DMS153 (cell line): ENCODE data around the gene UTF1.
"Not testable (repeated sequence)": the region's sequence is repeated elsewhere in the genome, so short reads cannot be mapped to it uniquely, and the experiment has no call there.

Source experiments
- DNase-seq: peaks from one replicate; lab custom pipeline; 2025; lab: John Stamatoyannopoulos, UW

The UTF1 gene

DNA sequence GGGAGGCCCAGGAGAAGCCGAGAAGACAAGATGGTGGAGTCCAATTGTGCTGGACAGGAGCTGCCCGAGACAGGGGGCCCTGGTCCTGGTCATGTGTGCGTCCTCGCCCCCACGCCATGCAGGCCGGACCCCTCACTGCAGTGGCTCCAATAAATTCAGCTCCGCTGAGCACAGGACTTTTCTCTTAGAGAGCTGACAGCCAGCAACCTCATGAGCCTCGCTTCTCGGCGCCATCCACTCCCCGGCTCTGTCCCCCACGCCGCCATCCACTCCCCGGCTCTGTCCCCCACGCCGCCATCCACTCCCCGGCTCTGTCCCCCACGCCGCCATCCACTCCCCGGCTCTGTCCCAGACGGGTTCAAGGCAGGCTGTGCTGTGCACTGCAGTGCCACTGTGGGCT is 2.8 kb upstream of the UTF1 start:
- no peak for DNase-seq

DNA sequence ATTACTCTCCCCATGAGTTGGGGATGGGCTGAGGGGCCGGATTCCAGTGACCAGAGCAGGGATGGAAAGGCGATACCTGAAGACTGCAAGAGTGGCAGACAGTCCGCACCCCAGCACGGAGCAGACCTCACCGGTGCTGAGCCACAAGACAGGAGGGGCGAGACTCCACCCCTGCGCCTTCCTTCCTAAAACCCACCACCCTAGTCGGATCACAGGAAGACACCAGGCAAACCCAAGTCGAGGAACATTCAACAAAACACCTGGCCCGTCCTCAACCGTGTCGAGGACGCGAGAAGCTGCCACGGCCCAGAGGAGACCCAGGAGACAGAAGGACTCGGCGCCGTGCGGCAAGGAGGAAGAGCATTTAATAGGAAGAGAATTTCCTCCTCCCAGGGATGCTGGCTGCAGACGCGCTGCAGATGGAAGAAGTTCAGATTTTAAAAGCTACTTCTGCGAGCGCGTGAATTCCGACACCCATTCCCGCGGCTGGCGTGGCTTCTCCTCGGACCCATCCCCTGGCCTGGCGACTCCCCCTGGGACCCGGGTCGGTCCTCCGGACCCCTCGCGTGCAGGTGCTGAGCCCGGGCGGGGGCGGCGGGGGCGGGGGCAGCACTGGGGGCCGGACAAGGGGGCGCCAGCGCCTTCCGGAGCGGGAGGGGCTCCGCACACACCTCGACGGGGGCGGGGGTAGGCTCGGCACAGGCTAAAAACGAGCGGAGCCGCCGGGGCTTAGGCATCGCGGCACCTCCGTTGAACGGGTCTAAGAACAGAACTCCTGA is 563 bp upstream of the UTF1 start:
- no peak for DNase-seq

DNA sequence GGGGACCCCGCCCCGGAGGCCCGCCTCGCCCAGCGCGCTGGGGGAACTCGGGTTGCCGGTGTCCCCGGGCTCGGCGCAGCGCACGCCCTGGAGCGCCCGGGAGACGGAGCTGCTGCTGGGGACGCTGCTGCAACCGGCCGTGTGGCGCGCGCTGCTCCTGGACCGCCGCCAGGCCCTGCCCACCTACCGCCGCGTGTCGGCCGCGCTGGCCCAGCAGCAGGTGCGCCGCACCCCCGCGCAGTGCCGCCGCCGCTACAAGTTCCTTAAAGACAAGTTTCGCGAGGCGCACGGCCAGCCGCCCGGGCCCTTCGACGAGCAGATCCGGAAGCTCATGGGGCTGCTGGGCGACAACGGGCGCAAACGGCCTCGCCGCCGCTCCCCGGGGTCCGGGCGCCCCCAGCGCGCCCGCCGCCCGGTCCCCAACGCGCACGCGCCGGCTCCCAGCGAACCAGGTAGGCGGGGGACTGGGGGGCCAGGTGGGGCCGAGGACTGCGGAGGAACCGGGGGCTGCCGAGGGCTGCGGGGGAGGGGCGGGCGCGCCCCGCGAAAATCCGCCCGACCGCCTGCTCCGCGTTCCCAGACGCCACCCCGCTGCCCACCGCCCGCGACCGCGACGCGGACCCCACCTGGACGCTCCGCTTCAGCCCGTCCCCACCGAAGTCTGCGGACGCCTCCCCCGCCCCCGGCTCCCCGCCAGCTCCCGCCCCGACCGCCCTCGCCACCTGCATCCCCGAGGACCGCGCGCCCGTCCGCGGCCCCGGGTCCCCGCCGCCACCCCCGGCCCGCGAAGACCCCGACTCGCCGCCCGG is 574 bp downstream of the UTF1 start:
- no peak for DNase-seq

DNA sequence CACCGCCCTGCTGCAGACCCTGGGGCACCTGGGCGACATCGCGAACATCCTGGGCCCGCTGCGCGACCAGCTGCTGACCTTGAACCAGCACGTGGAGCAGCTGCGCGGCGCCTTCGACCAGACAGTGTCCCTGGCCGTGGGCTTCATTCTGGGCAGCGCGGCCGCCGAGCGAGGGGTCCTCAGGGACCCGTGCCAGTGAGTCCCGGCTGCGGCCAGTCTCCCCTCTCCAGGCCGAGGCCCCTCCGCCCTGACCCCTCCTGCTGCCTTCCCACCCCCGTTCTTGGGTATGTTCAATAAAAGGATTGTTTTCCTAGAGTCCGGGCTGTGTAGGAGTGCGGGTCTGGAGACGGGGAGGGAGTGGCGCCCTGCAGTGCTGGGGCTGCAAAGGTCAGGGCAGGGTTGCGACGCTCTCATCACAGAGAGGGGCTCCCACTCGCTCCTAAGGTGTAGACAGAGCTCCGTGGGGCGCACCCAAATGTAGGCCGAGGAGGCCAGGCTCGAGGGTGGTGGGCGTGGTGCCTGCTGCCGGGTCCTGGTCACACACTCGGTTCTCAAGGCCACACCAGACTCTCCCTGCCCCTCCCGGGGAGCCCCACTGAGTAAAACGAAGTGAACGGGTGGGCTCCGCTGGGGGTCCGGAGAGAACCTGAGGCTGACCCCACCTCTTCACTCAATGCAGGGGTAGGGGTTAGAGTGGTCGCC is 1.4 kb downstream of the UTF1 start:
- no peak for DNase-seq

DNA sequence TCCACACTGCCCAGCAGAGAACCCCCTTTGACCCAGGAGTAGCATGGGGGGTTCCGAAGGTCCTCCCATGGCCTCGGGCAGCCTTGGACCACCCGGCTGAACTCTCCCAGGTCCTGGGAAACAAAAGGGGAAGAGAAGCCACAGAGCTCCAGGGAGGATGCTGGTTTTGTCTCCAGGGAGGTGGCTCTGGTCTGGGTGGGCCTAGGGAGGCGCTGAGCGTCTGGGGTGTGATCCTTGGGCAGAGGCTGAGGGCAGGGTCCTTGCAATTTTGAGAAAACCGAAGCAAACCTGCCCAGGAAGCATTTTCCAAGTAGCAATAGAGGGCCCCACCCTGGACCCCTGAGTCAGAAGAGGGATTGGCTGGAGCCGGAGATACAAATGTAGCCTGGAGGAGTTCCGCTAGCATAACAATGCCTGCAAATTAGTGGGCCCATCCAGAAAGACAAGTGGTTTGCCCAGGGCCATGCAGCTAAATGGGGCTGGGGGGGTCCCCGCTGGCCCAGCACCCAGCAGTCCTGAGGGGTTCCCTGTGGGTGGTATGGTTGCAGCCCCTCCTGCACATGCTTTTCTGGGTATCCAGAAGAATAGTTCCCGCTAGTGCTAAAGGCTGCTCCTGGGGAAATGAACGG is 2.0 kb downstream of the UTF1 start:
- DNase-seq = no peak

DNA sequence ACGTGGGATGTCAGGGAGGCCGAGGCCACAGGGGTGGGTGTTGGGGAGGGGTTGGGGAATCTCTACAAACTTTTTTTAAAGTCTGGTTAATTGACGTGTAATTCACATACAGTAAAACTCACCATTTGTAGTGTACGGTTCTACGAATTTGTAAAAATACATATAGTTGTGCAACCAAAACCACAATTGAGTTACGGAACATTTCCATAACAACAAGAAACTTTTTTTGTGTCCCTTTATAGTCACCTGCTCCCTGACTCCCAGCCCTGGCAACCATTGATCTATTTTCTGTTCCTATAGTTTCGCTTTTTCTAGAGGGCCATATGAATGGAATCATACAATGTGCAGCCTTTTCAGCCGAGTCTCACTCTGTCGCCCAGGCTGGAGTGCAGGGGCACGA is 4.8 kb downstream of the UTF1 start:
- not testable (repeated sequence) for DNase-seq

DNA sequence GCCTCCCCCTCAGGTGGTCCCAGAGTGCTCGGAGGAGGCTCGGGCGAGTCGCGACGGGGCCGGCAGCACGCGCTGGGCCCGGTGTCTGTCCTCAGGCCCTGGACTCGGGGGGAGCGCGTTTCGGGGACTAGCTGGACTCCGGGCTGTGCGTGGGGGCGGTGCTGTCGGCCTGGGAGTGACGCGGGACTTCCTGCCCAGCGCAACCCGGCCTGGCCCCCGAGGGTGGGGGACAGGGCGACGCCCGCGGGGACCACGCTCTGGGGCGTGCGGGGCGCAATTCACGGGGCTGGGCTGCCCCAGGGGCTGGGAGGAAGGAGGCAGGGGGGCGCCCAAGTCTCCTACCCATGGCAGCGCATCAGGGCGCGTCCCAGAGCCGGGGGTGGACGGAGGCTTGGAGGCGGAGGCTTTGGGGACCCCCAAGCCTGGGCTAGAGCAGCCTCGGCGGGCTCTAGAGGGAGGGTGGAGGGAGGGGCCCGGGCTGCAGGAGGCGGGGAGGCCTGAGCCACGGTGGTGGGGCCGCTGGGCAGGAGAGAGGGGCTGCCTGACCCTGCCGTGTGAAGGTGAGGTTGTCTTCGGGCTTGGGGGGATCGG is 5.3 kb downstream of the UTF1 start:
- no peak for DNase-seq

DNA sequence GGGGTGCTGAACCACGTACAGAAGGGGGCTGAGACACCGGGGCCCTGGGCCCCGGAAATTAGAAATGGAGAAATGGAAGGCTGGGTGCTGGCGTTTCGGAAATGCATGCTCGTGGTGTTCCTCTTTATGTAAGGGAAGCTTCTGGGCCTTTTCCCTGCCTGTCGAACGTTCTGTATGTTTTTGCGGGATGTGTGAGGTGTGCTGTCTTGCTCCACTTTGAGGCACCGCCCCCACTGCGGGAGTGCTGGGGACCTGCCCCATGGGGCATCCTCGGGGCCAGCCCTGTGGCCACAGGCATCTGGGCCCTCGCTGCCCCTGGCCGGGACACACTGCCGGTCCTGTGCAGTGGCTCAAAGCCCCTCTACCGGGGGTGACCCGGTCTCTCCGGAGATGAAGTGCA is 5.9 kb downstream of the UTF1 start:
- no peak for DNase-seq

DNA sequence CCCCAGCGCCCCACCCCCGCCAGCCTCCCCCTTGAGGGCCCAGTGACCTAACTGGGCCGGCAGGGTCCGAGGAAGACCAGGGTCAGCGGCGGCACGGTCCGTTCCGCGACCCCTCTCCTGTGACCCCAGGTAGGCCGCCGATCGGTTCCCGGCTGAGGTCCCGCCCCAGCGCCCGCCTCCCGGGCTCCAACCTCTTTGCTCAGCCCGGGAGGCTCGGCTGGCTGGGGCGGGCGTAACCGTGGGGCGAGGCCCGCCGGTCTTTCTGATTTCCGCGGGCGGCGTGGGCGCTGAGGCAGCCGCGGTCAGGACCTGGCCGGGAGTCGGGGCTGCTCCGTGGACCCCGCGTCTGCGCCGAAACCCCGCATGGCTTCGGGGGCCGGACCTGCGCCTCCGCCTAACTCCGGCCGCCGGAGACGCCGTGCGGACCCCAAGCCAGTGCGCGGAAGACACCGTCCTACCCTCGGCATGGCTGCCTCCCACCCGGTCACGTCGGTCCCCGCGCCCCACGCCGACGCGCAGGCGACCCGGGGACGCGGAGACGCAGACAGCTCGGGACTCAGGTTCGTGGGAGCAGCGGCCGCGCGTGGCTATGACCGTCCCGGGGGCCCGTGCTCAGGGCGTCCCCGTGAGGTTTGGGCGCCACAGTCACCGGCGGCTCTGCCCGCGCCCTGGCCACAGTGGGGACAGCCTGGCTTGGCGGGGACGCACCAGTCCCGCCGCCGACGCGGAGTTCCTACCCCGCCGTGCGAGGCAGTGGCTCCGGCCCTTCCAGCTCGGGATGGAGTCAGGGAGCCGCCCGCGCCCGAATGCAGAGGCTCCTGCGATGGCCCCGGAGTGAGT is 6.6 kb downstream of the UTF1 start:
- DNase-seq = no peak

DNA sequence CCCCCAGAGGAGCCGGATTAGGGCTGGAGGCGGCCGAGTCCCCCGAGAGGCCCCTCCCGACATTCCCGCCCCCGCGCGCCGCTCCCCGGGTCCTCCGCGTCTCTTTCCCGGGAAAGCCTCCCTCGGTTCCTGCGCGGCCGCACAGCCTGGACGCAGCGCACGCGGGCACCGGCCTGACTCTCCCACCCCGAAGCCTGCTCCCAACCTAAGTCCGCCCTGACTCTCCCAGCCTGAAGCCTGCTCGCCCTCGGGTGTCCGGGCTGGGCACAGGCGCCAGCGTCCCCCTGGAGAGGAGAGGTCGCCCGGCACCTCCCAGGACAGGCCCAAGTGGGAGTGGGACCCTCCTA is 7.2 kb downstream of the UTF1 start:
- no peak for DNase-seq

DNA sequence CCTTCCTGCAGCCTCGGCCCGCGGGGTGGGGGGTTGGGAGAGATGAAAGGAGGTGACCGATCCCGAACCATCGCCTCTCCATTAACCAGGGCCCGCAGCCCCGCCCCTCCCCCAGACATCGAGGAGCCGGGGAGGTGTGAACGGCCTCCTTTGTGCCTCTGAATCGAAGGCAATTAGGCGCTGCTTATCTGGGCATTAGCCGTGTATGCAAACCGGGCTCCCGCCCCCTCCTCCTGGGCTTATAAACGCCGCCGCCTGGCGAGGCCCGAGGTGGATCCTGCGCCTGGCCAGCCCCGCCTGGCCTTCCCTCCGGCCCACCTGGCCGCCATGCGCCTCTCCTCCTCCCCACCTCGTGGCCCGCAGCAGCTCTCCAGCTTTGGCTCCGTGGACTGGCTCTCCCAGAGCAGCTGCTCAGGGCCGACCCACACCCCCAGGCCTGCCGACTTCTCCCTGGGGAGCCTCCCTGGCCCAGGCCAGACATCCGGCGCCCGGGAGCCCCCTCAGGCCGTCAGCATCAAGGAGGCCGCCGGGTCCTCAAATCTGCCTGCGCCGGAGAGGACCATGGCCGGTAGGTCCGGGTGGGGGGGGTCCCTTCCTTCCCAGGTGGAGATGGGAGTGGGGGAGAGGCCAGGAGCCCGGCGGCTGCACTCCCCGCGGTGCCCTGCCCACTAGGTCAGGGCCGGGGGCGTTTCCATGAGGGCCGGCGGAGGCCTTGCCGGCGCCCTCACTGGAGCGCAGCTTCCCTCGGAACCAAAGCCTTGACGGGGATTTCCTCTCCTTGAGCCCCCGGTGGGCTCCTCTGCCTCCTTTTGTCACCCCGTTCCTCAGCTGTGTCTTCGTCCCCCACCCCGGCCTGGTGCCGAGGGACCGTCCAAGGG is 7.8 kb downstream of the UTF1 start, which contains the start of gene VENTX:
VENTX (plus strand) TSS at position 268 of the 878 bp plus-strand sequence; CDS start at position 328, 60 bp downstream.
- DNase-seq = no peak

DNA sequence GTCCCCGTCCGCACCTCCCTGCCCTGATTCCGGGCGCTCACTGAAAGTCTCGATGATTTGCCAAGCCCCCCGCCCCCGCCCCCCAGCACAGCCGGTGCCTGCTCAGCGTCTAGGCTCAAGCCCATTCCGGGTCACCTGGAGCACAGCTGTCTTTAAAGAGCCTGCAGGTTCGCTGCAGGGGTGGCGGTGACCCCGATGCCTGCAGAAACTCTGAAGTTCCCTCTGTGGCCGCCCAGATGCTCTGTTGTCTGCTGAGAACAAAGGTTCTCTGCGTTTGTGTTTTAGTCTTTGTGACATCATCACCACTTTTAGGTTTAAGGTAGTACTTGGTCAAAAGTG is 8.4 kb downstream of the UTF1 start:
- no peak for DNase-seq

DNA sequence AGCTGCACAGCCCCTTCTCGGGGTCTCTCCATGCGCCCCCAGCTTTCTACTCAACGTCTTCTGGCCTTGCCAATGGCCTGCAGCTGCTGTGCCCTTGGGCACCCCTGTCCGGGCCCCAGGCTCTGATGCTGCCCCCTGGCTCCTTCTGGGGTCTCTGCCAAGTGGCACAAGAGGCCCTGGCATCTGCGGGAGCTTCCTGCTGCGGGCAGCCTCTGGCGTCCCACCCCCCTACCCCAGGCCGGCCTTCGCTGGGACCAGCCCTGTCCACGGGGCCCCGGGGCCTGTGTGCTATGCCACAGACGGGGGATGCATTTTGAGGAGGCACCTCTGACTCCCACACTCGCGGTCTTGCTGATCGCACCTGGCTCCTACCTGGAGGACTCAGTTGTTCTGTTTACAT is 10.0 kb downstream of the UTF1 start:
- DNase-seq = no peak

DNA sequence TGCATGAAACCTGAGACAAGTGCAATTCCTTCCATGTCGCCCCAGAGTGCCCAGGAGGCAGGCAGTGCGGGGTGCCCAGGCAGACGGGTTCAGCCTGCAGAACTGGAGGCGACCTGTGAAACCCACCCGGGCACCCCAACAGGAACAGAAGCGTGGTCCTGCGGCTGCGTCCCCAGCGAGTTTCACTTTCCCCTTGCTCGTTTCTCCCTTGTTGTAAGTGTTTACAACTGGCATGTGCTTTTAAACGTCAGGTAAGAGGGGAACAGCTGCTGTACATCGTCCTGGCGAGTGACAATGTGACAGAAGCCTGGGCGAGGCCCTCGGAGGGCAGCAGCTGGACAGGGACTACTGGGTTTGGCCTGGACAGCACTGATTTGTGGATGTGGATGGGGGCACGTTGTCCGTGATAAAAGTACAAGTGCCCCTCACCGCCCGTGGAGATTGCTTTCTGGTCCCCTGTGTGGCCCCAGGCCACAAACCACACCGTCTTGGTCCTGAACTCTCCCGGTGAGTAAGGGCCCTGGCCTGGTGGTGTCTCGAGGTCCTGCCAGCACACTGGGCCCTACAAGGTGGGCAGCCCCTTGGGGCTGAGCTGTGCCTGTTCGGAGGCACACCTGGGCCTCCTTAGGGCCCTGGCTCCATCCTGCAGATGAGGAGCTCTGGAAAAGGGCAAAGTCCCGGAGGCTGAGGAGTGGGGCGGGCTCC is 11.6 kb downstream of the UTF1 start:
- DNase-seq = no peak

DNA sequence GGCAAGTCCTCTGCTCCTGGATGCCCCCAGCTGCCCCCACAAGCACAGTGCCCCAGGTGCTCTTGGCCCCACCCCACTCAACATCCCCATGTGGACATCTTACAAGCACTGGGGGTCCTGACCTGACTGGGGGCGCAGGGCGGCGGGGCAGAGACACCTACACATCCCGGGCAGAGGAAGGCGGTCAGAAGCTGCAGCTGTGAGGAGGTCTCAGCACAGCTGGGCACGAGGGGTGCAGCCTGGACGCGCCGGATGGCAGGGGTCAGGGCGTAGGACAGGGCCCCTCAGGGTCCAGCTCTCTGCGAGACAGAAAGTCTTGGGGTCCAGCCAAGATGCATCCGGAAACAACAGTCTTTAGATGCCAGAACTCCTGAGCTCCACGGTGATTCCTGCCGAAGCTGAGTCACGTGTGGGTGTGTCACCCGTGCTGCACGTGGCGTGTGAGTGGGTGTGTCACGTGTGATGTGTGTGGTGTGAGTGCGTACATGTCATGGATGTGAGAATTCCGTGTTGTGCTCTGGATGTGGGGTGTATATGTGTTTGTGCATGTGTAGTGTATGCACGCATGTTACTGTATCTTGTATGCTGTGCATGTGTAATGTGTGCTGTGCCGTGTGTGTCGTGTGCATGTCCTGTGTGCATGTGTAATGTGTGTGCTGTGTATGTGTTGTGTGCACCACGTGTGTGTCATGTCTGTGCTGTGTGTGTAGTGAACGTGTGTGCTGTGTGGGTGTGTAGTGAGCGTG is 12.8 kb downstream of the UTF1 start:
- DNase-seq = no peak

DNA sequence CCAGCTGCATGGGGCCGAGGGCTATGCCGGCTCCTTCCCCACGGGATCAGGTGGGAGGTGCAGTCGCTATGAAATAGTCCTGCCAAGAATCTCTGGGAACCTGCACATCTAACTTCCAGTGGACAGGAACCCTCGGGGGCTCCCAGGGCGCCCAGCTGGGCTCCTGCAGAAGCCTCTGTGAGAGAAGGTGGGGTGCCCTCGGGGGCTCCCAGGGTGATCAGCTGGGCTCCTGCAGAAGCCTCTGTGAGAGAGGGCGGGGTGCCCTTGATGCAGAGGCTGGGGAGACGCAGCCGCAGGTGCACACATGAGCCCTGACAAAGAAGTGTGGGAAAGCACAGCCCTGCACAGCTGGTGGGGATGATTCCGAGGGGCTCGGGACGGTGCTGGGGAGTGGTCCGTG is 13.6 kb downstream of the UTF1 start:
- DNase-seq = no peak

DNA sequence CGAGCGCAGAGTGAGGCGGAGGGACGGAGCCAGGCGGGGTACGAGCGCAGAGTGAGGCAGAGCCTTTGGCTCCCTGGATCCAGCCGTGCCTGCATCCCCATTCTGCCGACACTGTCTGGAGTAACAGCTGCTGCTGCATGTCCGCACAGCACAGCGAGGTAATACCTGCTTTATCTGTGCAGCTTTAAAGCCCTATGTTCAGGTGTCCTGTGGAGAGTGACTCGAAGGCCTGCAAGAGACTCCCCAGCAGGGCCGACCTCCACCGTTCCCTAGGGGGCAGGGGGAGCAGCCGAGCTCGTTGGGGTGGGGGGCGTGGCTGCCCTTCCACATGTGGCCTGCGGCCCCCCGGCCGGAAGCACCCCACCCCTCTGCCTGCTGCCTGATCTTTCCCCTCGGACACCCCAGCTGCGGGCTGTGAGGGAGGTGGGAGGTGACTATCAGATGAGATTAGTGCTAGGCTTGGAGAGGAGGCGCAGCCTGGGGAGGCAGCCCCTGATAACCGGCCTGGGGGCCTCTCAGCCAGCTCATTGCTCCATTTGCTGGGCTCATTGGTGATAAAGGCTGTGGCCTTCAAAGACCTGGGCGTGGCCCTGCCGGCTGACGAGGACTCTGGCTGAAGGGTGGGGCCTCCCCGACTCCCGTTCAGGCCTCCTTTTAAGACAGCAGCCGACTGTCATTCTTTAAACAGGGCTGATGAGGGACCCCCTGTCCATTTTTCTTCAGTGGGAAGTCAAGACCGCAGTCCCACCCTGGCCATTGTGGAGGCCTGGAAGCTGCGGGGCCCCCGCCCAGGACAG is 15.6 kb downstream of the UTF1 start:
- DNase-seq = no peak

DNA sequence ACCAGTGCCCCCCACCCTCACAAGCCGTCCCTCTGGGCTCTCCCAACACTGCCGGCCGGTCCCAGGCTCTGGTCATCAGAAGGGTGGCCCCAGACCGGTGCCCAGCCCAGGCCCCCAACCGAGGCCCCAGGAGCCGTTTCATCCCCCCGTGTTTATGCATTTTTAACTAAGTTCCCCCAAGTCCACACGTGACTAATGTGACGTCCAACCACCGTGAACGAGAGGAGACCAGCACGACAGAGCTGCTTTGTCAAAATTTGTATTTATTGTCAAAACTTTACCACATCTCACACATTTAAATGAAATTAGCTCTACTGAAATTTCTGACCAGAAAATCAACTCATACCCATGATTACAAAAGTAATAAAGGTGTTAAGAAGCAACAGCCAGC is 16.2 kb downstream of the UTF1 start:
- no peak for DNase-seq
